ENCODE measurements around the gene MMP20. TPM values are rescaled to one million over a fixed set of nuclear protein-coding genes. Genes with fewer than 3 reads are reported as not detected.

MMP20 gene
- total and polyA plus RNA-seq, 11 donors, result not detected

GRCh38 chr11:102582140-102582539, 43.0 kb downstream of the MMP20 start:
- Histone ChIP-seq H3K36me3 (no peaks in the 10 kb centered on the region), H3K4me3 (no peak overlapping the region), H3K4me1 (peaks cover 0 to 6% (median 0%) of the 10 kb centered on the region in 12 donors), H3K27me3 (no peaks in the 10 kb centered on the region), H3K27ac (no peak overlapping the region), H3K9me3 (peaks cover 0 to 12% (median 0%) of the 10 kb centered on the region in 12 donors)
- TF ChIP-seq CTCF (IDR thresholded peaks at IDR 0.05) (no peak), POLR2A (IDR thresholded peaks at IDR 0.05) (no peak)
- 49 to 62% (median 61%) methylated on average over 1 of the region's 1 CpG for WGBS, 4 donors
- intact Hi-C loops (cut with DNase I), result no loop called here
- no peak for DNase-seq
- ATAC-seq, result no peak

- no peak for DNase-seq
- Histone ChIP-seq H3K4me1 (peaks cover 0 to 13% (median 0%) of the 10 kb centered on the region in 12 donors), H3K27ac (no peak overlapping the region), H3K4me3 (no peak overlapping the region), H3K27me3 (no peaks in the 10 kb centered on the region), H3K36me3 (no peaks in the 10 kb centered on the region), H3K9me3 (peaks cover 0 to 4% (median 0%) of the 10 kb centered on the region in 12 donors)
- no peak for ATAC-seq
- TF ChIP-seq POLR2A (IDR thresholded peaks at IDR 0.05), result no peak
- no peak for TF ChIP-seq CTCF (IDR thresholded peaks at IDR 0.05)
- intact Hi-C loops (cut with DNase I), result no loop called here
- WGBS, 4 donors, result 77 to 80% (median 78%) methylated on average over 4 of the region's 4 CpGs
Measured at GRCh38 chr11:102581066-102581465, 44.1 kb downstream of the MMP20 start.

- Histone ChIP-seq H3K36me3 (no peaks in the 10 kb centered on the region), H3K27me3 (no peaks in the 10 kb centered on the region), H3K9me3 (peaks cover 0 to 4% (median 0%) of the 10 kb centered on the region in 12 donors), H3K4me3 (no peak overlapping the region), H3K27ac (no peak overlapping the region), H3K4me1 (peaks cover 0 to 13% (median 0%) of the 10 kb centered on the region in 12 donors)
- 73 to 82% (median 77%) methylated on average over 3 of the region's 3 CpGs for WGBS, 4 donors
- intact Hi-C loops (cut with DNase I), result no loop called here
- DNase-seq (no peak), ATAC-seq (no peak)
- TF ChIP-seq CTCF (IDR thresholded peaks at IDR 0.05) (no peak), POLR2A (IDR thresholded peaks at IDR 0.05) (no peak)
Measured at GRCh38 chr11:102580185-102580951, 44.8 kb downstream of the MMP20 start.

- intact Hi-C loops (cut with DNase I), result no loop called here
- no peaks in the 10 kb centered on the region for H3K27me3 ChIP-seq
- H3K36me3 ChIP-seq, result no peaks in the 10 kb centered on the region
- no peak overlapping the region for H3K4me3 ChIP-seq
- H3K27ac ChIP-seq, result no peak overlapping the region
- 64 to 85% (median 75%) methylated on average over 2 of the region's 2 CpGs for WGBS, 4 donors
- H3K9me3 ChIP-seq, result no peaks in the 10 kb centered on the region
- no peak for ATAC-seq
- peaks cover 0 to 13% (median 0%) of the 10 kb centered on the region in 12 donors for H3K4me1 ChIP-seq
- TF ChIP-seq CTCF (IDR thresholded peaks at IDR 0.05), result no peak
- TF ChIP-seq POLR2A (IDR thresholded peaks at IDR 0.05), result no peak
- no peak for DNase-seq
Measured at GRCh38 chr11:102577723-102578122, 47.4 kb downstream of the MMP20 start.

All from heart left ventricle (tissue), 16 donors.